ENCODE results near the gene PLK2. TPM values are rescaled to one million over a fixed set of nuclear protein-coding genes. Genes with fewer than 3 reads are reported as not detected.

The PLK2 gene
- total and polyA plus RNA-seq, 9 of the 15 experiments (the other 6 are each of a cell fraction or from before 2014, with no cell fraction given) = 0.58 TPM; not detected in 8

DNA sequence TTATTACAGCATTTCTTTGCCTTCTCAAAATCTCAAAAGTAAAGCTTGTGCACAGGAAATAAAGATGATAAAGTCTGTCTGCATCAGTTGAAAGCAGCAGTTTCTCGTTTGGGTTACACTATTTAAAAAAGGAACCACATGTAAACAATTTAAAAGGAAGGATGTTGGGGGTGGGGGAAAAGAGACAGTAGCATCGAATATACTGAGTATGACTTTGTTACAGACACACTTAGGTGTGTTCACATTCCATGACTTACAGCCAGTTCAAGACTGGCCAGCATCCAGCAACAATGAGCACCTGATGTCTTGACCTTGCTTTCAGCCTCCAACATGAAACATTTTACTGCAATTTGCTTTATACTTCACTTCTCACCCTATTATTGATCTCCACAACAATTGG is 40.1 kb upstream of the PLK2 start:
- DNase-seq (ENCODE audit: extremely low read depth in 1 of 4, low spot score in 3 of 4) (no peak), ATAC-seq (no peak), FAIRE-seq (no peak)
- no peak overlapping the region for H3K4me2 ChIP-seq (ENCODE audit: insufficient read depth, low read length)
- no peaks in the 10 kb centered on the region for H4K20me1 ChIP-seq (replicated peaks; ENCODE audit: control insufficient read depth, insufficient read depth, low read length)
- intact Hi-C loops (cut with micrococcal nuclease) (loop anchor here (5.0 kb wide), 1 partner anchor 352 kb away; no protein-coding TSS in a partner anchor), in situ Hi-C loops (cut with MboI) (no loop called here)
- H3K9ac ChIP-seq (ENCODE audit: insufficient read depth in 1 of 2, low read depth in 2 of 2, low read length in 2 of 2) = no peak overlapping the region
- no TSS peak for BruUV-seq (replicated peaks)
- POLR2A ChIA-PET = interaction anchor here (0.7 kb wide), 1 partner anchor 351 kb away, joined by 5 read pairs; no protein-coding TSS in a partner anchor
- no peak overlapping the region for H3K27ac ChIP-seq (ENCODE audit: extremely low read depth, low read depth, low read length)
- no peaks in the 10 kb centered on the region for H3K27me3 ChIP-seq (ENCODE audit: control insufficient read depth in 2 of 2, insufficient read depth in 2 of 2, low read length in 2 of 2)
- no peaks in the 10 kb centered on the region for H3K36me3 ChIP-seq (ENCODE audit: control insufficient read depth, insufficient read depth, low read length)
- no peak for TF ChIP-seq SMAD2 (IDR thresholded peaks at IDR 0.05; ENCODE audit: low read depth, low read length)
- TF ChIP-seq ZNF134 (CRISPR knock-in tag; conservative IDR thresholded peaks at IDR 0.05) = no peak
- no peak for TF ChIP-seq ZNF644 (tag; IDR thresholded peaks at IDR 0.05; ENCODE audit: low read depth)
- TF ChIP-seq EWSR1 (IDR thresholded peaks at IDR 0.05; ENCODE audit: borderline replicate concordance, low read depth, partially characterized antibody) = no peak
- no peak for TF ChIP-seq MTA3 (IDR thresholded peaks at IDR 0.05; ENCODE audit: borderline replicate concordance)
- TF ChIP-seq PTBP1 (IDR thresholded peaks at IDR 0.05; ENCODE audit: low read depth, low read length) = no peak
- TF ChIP-seq FOSL1 (tag; conservative IDR thresholded peaks at IDR 0.05) = no peak
- TF ChIP-seq ZNF121 (CRISPR knock-in tag; conservative IDR thresholded peaks at IDR 0.05) = no peak
- TF ChIP-seq BRCA1 (IDR thresholded peaks at IDR 0.05) = no peak
- no peak for TF ChIP-seq BRCA1 (CRISPR knock-in tag; IDR thresholded peaks at IDR 0.05)
- TF ChIP-seq TRIM28 (IDR thresholded peaks at IDR 0.05) = no peak
- TF ChIP-seq RBM25 (IDR thresholded peaks at IDR 0.05; ENCODE audit: low read depth, low read length, severe bottlenecking) = no peak
- TF ChIP-seq SRSF9 (IDR thresholded peaks at IDR 0.05; ENCODE audit: borderline replicate concordance, low read depth, low read length) = no peak
- WGBS (ENCODE audit: insufficient coverage, low coverage, missing lambda C conversion rate) = 0% methylated on average over 2 of the region's 2 CpGs
- CTCF ChIA-PET (ENCODE audit: low intra/inter-chr PET ratio) = no interaction called here
- H3K9me3 ChIP-seq (replicated peaks; ENCODE audit: control insufficient read depth, insufficient read depth, low read depth, low read length) = no peaks in the 10 kb centered on the region
- H3K79me2 ChIP-seq (ENCODE audit: control insufficient read depth, insufficient read depth, low read length) = no peaks in the 10 kb centered on the region
- no peaks in the 10 kb centered on the region for H3K9me1 ChIP-seq (ENCODE audit: control insufficient read depth, insufficient read depth, low read length)
- no peak overlapping the region for H3K4me3 ChIP-seq
- no peak overlapping the region for H2AFZ ChIP-seq (ENCODE audit: low read depth, low read length)
- no peaks in the 10 kb centered on the region for H3K4me1 ChIP-seq (replicated peaks in 1 of 2; ENCODE audit: control insufficient read depth in 2 of 2, insufficient read depth in 2 of 2, low read length in 2 of 2)
